HepG2 (cell line): ENCODE measurements around the gene STK32A. TPM values are rescaled to one million over a fixed set of nuclear protein-coding genes. Genes with fewer than 3 reads are reported as not detected.

Experiments used
- ATAC-seq: fragments of 200-7000 bp; cut with Tn5 transposase; 3 replicates; pipeline ENCODE4 v1.9.1; 2020; ENCODE audit warnings: mild to moderate bottlenecking, moderate library complexity
- Bru-seq: library from RNA; stranded (reverse); fragments of 400-500 nt; gene quantifications from one replicate; lab custom pipeline; 2021; lab: Mats Ljungman, UMichigan
- BruChase-seq, 2 experiments: library from RNA; stranded (reverse); fragments of 400-500 nt; gene quantifications; one replicate each; lab custom pipeline; 2021; lab: Mats Ljungman, UMichigan
- BruUV-seq: library from RNA; stranded (reverse); fragments of 400-500 nt; replicated peaks from 2 replicates; lab custom pipeline; 2021; lab: Mats Ljungman, UMichigan
- CTCF ChIA-PET: fragments of 300-600 bp; formaldehyde crosslinking; extraction: SDS; loops from one replicate; lab custom pipeline; 2021; ENCODE audit warnings: low total read pairs, inconsistent platforms, low intra/inter-chr PET ratio; lab: Yijun Ruan, JAX
- POLR2A ChIA-PET: fragments of 350-600 bp; sonication (Branson Sonifier 250); formaldehyde crosslinking; loops from one replicate; lab custom pipeline; 2020; ENCODE audit warnings: antibody characterized with exemption, inconsistent platforms; lab: Yijun Ruan, JAX
- DNase-seq: peaks from one replicate; pipeline ENCODE4 v3.0.0-alpha.2; 2015; ENCODE audit warnings: low spot score
- FAIRE-seq: peaks from 3 replicates; lab custom pipeline; 2011; peaks lifted over from hg19 to GRCh38; lab: Jason Lieb, UNC
- H2AFZ ChIP-seq: one replicate; pipeline ENCODE4 v1.6.1; 2011; ENCODE audit warnings: low read length, inconsistent platforms
- H3K27ac ChIP-seq: fragments of 300-600 bp; 3 replicates; pipeline ENCODE4 v1.8.0; 2011; ENCODE audit warnings: mixed run types, mild to moderate bottlenecking, mixed read lengths, low read length, inconsistent platforms; ENCODE audit not compliant: insufficient read depth; ENCODE audit errors: extremely low read length
- H3K27me3 ChIP-seq, 2 experiments: fragments of 200-600 bp in 1 of 2; 2 replicates in 1 of 2; 3 replicates in 1 of 2; pipeline versions ENCODE4 v1.6.0 to v1.8.0; 2011; ENCODE audit warnings: low read length in 2 of 2, mild to moderate bottlenecking in 2 of 2, moderate library complexity in 2 of 2, inconsistent platforms in 1 of 2; ENCODE audit not compliant: insufficient read depth in 2 of 2, control insufficient read depth in 1 of 2
- H3K36me3 ChIP-seq, 2 experiments: fragments of 200-600 bp in 1 of 2; replicated peaks in 1 of 2; 2 replicates in 1 of 2; 3 replicates in 1 of 2; pipeline versions ENCODE4 v1.5.1 to v1.8.0; 2011; ENCODE audit warnings: low read length in 2 of 2, inconsistent platforms in 1 of 2; ENCODE audit not compliant: insufficient read depth in 2 of 2, control insufficient read depth in 1 of 2
- H3K4me1 ChIP-seq: 2 replicates; pipeline ENCODE4 v1.5.1; 2012; ENCODE audit warnings: low read length, inconsistent platforms; ENCODE audit not compliant: insufficient read depth
- H3K4me2 ChIP-seq: 2 replicates; pipeline ENCODE4 v1.6.0; 2011; ENCODE audit warnings: low read depth, low read length, inconsistent platforms
- H3K4me3 ChIP-seq, 3 experiments: fragments of 200-600 bp in 1 of 3; sonication (generic), shearing (Covaris generic) in 1 of 3; replicated peaks in 1 of 3; 2 replicates each; pipeline ENCODE4 v1.5.1; 2011 to 2016; ENCODE audit warnings: low read length in 3 of 3, inconsistent platforms in 2 of 3, low read depth in 2 of 3, mild to moderate bottlenecking in 2 of 3, control low read depth in 1 of 3, mixed read lengths in 1 of 3; ENCODE audit not compliant: insufficient read depth in 1 of 3
- H3K79me2 ChIP-seq: one replicate; pipeline ENCODE4 v1.6.1; 2011; ENCODE audit warnings: low read length, inconsistent platforms; ENCODE audit not compliant: insufficient read depth
- H3K9ac ChIP-seq: 2 replicates; pipeline ENCODE4 v1.6.0; 2011; ENCODE audit warnings: mild to moderate bottlenecking, low read depth, low read length, inconsistent platforms; ENCODE audit not compliant: insufficient read depth
- H3K9me3 ChIP-seq: 2 replicates; pipeline ENCODE4 v1.5.1; 2012; ENCODE audit warnings: mild to moderate bottlenecking, low read length
- H4K20me1 ChIP-seq: 2 replicates; pipeline ENCODE4 v1.6.0; 2011; ENCODE audit warnings: inconsistent platforms, mild to moderate bottlenecking, low read length, moderate library complexity; ENCODE audit not compliant: insufficient read depth
- ATF4 ChIP-seq, 2 experiments: fragments of 450-650 bp in 1 of 2; sonication (generic) in 1 of 2; formaldehyde crosslinking; IDR thresholded peaks; 2 replicates each; pipeline versions ENCODE4 v1.5.0 to v1.8.0; 2020 to 2022; ENCODE audit warnings: mild to moderate bottlenecking in 1 of 2, missing genetic modification reagents in 1 of 2
- IKZF4 ChIP-seq: sonication (generic); formaldehyde crosslinking; IDR thresholded peaks from 2 replicates; pipeline ENCODE4 v1.5.1; 2020; ENCODE audit warnings: borderline replicate concordance, mild to moderate bottlenecking, low read depth, missing genetic modification reagents; ENCODE audit errors: not compliant biosample characterization
- PHF21A ChIP-seq: sonication (generic); formaldehyde crosslinking; IDR thresholded peaks from 2 replicates; pipeline ENCODE4 v1.5.0; 2020; ENCODE audit warnings: mild to moderate bottlenecking, missing genetic modification reagents
- TAF1 ChIP-seq: sonication (generic); formaldehyde crosslinking; IDR thresholded peaks from 2 replicates; pipeline ENCODE4 v1.4.0; 2020; ENCODE audit warnings: missing genetic modification reagents
- ZBTB33 ChIP-seq: sonication (generic); formaldehyde crosslinking; IDR thresholded peaks from 2 replicates; pipeline ENCODE4 v1.4.0; 2020; ENCODE audit warnings: missing genetic modification reagents
- ZNF121 ChIP-seq: sonication (generic); formaldehyde crosslinking; IDR thresholded peaks from 2 replicates; pipeline ENCODE4 v1.5.0; 2020; ENCODE audit warnings: mild to moderate bottlenecking, missing genetic modification reagents
- ZNF337 ChIP-seq: sonication (generic); formaldehyde crosslinking; IDR thresholded peaks from 2 replicates; pipeline ENCODE4 v1.5.1; 2020; ENCODE audit warnings: missing genetic modification reagents, low read depth, mild to moderate bottlenecking, borderline replicate concordance
- ZNF367 ChIP-seq: sonication (generic); formaldehyde crosslinking; IDR thresholded peaks from 2 replicates; pipeline ENCODE4 v1.4.0; 2020; ENCODE audit warnings: missing genetic modification reagents, borderline replicate concordance
- ZNF451 ChIP-seq: sonication (generic); formaldehyde crosslinking; IDR thresholded peaks from 2 replicates; pipeline ENCODE4 v1.5.0; 2020; ENCODE audit warnings: mild to moderate bottlenecking, missing genetic modification reagents
- ZNF530 ChIP-seq: sonication (generic); formaldehyde crosslinking; IDR thresholded peaks from 2 replicates; pipeline ENCODE4 v1.5.0; 2020; ENCODE audit warnings: low read depth, mild to moderate bottlenecking, missing genetic modification reagents
- ZNF724P ChIP-seq: sonication (generic); formaldehyde crosslinking; IDR thresholded peaks from 2 replicates; pipeline ENCODE4 v1.8.0; 2022; ENCODE audit warnings: missing genetic modification reagents, borderline replicate concordance
- ZNF841 ChIP-seq: sonication (generic); formaldehyde crosslinking; IDR thresholded peaks from 2 replicates; pipeline ENCODE4 v1.8.1; 2023; ENCODE audit warnings: missing genetic modification reagents, borderline replicate concordance
- ZSCAN30 ChIP-seq: sonication (generic); formaldehyde crosslinking; IDR thresholded peaks from 2 replicates; pipeline ENCODE4 v1.5.0; 2020; ENCODE audit warnings: mild to moderate bottlenecking, missing genetic modification reagents
- WGBS: methylation state at CpG from one replicate; pipeline ENCODE4 v1.1.6; 2017; ENCODE audit warnings: low lambda C conversion rate; 5-methylcytosine and 5-hydroxymethylcytosine counted together
- in situ Hi-C: cut with HindIII; loops from 2 replicates; pipeline ENCODE4 v1.10.0; 2017; ENCODE audit warnings: low pct_unique_long_range_greater_than_20kb; ENCODE audit not compliant: extremely low pct_ligation_motif_present
- intact Hi-C: fragments of 100-400 bp; cut with micrococcal nuclease; formaldehyde crosslinking; loops from one replicate; pipeline ENCODE4 v1.10.0; 2022; ENCODE audit not compliant: unreplicated experiment
- long read RNA-seq, 2 experiments: library from RNA in 1 of 2; library from polyadenylated mRNA in 1 of 2; stranded (forward) in 1 of 2; unstranded in 1 of 2; transcript quantifications; one replicate each; pipeline ENCODE4 v2.0.0, GENCODE V29; 2019 to 2022
- polyA minus RNA-seq, 3 experiments: library from RNA; depleted of rRNA, polyadenylated mRNA; stranded (reverse); fragments of >200 nt; gene quantifications; 2 replicates each; pipeline ENCODE4 v1.2.3, GENCODE V29; 2011; ENCODE audit warnings: low replicate concordance in 1 of 3
- polyA plus RNA-seq, 8 experiments: library from polyadenylated mRNA; depleted of rRNA in 3 of 8; stranded (reverse) in 7 of 8; unstranded in 1 of 8; fragments of >200 nt; fragmentation: Illumina TruSeq in 4 of 8; extraction: Trizol in 4 of 8; gene quantifications; 2 replicates each; pipeline versions ENCODE4 v1.2.1 to v1.2.3, GENCODE V29; 2011 to 2016; ENCODE audit warnings: low read depth in 4 of 8, missing spikeins in 1 of 8, mixed read lengths in 1 of 8; ENCODE audit not compliant: insufficient read depth in 1 of 8
- total RNA-seq, 5 experiments: library from RNA; depleted of rRNA; stranded (reverse); fragments of >200 nt; fragmentation: Illumina TruSeq; extraction: Trizol; gene quantifications; 2 replicates each; pipeline ENCODE4 v1.2.3, GENCODE V29; 2016; ENCODE audit warnings: low read depth in 1 of 5
- TF ChIP-seq, protein P1 (sequence below): sonication (generic); IDR thresholded peaks from 2 replicates; pipeline ENCODE4 v1.6.1; 2016; ENCODE audit warnings: low read depth, borderline replicate concordance

STK32A gene
- not detected in 2 replicates for total RNA-seq (2016; rRNA removed; fragmentation: Illumina TruSeq; extraction: Trizol)
- not detected in 2 replicates for total RNA-seq (2016; cell fraction: cytosol; rRNA removed; fragmentation: Illumina TruSeq; extraction: Trizol; ENCODE audit: low read depth)
- not detected in 2 replicates for total RNA-seq (2016; cell fraction: insoluble cytoplasmic fraction; rRNA removed; fragmentation: Illumina TruSeq; extraction: Trizol)
- not detected in 2 replicates for total RNA-seq (2016; cell fraction: membrane; rRNA removed; fragmentation: Illumina TruSeq; extraction: Trizol)
- not detected in 2 replicates for total RNA-seq (2016; cell fraction: nucleus; rRNA removed; fragmentation: Illumina TruSeq; extraction: Trizol)
- polyA plus RNA-seq (2011; rRNA removed): not detected in 2 replicates
- not detected in 2 replicates for polyA plus RNA-seq (2011; cell fraction: cytosol; rRNA removed)
- not detected in 2 replicates for polyA plus RNA-seq (2011; cell fraction: nucleus; rRNA removed)
- not detected in 2 replicates for polyA plus RNA-seq (2012)
- polyA plus RNA-seq (2016; cell fraction: cytosol; fragmentation: Illumina TruSeq; extraction: Trizol; ENCODE audit: low read depth): not detected in 2 replicates
- not detected in 2 replicates for polyA plus RNA-seq (2016; cell fraction: insoluble cytoplasmic fraction; fragmentation: Illumina TruSeq; extraction: Trizol; ENCODE audit: low read depth)
- not detected in 2 replicates for polyA plus RNA-seq (2016; cell fraction: membrane; fragmentation: Illumina TruSeq; extraction: Trizol; ENCODE audit: low read depth)
- not detected in 2 replicates for polyA plus RNA-seq (2016; cell fraction: nucleus; fragmentation: Illumina TruSeq; extraction: Trizol; ENCODE audit: insufficient read depth, low read depth)
- polyA minus RNA-seq (2011; rRNA and poly(A)+ RNA removed; ENCODE audit: low replicate concordance): 2.7 TPM in 1 of 2 replicates, not detected in the other
- not detected in 2 replicates for polyA minus RNA-seq (2011; cell fraction: cytosol; rRNA and poly(A)+ RNA removed)
- polyA minus RNA-seq (2011; cell fraction: nucleus; rRNA and poly(A)+ RNA removed): not detected in 2 replicates
- Bru-seq, nascent RNA: not detected
- not detected for BruChase-seq, experiment 1, labeled RNA remaining after a 6-hour chase
- not detected for BruChase-seq, experiment 2, labeled RNA remaining after a 2-hour chase
- long read RNA-seq, experiment 1: 0 reads
- long read RNA-seq, experiment 2: 0 reads

DNA sequence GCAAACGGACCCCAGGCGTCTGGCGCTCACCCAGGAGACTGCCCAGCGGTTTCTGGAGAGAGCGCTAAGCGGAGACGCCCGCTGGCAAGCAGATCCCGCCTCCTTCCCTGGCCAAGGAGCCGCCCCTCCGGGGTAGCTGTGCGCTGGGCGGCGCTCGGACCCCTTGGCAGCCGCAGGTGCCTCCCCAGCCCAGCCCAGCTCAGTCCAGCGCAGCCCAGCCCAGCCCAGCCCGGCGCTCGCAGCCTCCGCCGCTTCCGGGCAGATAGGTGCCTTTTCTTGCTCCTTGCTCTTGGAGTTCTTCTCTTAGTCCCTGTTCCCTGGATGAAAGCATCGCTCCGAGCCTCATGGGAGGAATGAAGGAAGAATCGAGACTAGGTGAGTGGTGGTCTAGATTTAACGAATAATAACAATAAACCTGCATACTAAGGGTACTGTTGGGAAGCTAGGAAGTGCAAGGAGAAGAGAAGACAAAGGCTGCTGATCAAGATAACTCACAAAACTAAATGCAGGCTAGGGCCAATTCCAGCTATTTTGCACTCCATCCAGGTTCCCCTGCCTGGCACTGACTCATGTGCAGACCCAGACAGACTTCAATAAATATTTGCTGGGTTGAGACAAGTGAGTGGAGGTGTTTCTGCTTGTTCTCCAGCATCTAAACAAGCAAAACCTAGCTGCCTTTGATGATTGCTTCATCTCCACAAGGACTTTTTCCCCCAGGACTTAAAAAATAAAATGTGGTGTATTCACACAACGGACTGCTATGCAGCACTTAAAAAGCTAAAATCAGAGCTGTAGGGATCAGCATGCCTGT is at the start of gene STK32A:
TSS of gene STK32A (plus strand) at position 202 of the 811 bp plus-strand sequence. CDS start 4,609 bp downstream, outside the sequence.
- H3K27ac ChIP-seq: no peak within 1 kb of the TSS
- DNase-seq (no peak), FAIRE-seq (no peak), ATAC-seq (peak; percentile 73)
- H3K36me3 ChIP-seq: no peaks in the 10 kb centered on the region
- intact Hi-C loops (no loop called here), in situ Hi-C loops (no loop called here)
- no peak within 1 kb of the TSS; a peak in 1 of 6 replicates for H3K4me3 ChIP-seq
- peak within 1 kb of the TSS; percentile 33; the same call in 1 of the 2 replicates for H3K4me2 ChIP-seq
- 11% methylated on average over 10 of the region's 28 CpGs for WGBS
- no peak within 1 kb of the TSS for H2AFZ ChIP-seq
- H3K4me1 ChIP-seq: no peaks in the 10 kb centered on the region
- BruUV-seq: no TSS peak
- POLR2A ChIA-PET: no interaction called here
- no peaks in the 10 kb centered on the region for H3K9me3 ChIP-seq
- H3K79me2 ChIP-seq: no peaks in the 10 kb centered on the region
- no peak within 1 kb of the TSS for H3K9ac ChIP-seq
- CTCF ChIA-PET: no interaction called here
- H4K20me1 ChIP-seq: no peaks in the 10 kb centered on the region
- peaks cover 3 to 20% of the 10 kb centered on the region in 2 experiments; a peak in 3 of 5 replicates for H3K27me3 ChIP-seq
- TF ChIP-seq ZNF367 (CRISPR knock-in tag): no peak
- TF ChIP-seq ATF4 (CRISPR knock-in tag; IDR thresholded peaks at IDR 0.05): no peak
- no peak for TF ChIP-seq ZNF530 (CRISPR knock-in tag)
- no peak for TF ChIP-seq ZNF841 (CRISPR knock-in tag)
- TF ChIP-seq ZNF337: no peak
- TF ChIP-seq ZNF451 (CRISPR knock-in tag): no peak
- no peak for TF ChIP-seq IKZF4
- TF ChIP-seq ZBTB33 (CRISPR knock-in tag): no peak
- TF ChIP-seq ZSCAN30 (CRISPR knock-in tag): no peak
- no peak for TF ChIP-seq PHF21A (CRISPR knock-in tag)
- TF ChIP-seq, protein P1, sequence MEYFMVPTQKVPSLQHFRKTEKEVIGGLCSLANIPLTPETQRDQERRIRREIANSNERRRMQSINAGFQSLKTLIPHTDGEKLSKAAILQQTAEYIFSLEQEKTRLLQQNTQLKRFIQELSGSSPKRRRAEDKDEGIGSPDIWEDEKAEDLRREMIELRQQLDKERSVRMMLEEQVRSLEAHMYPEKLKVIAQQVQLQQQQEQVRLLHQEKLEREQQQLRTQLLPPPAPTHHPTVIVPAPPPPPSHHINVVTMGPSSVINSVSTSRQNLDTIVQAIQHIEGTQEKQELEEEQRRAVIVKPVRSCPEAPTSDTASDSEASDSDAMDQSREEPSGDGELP: no peak
- no peak for TF ChIP-seq ZNF724P (CRISPR knock-in tag)
- no peak for TF ChIP-seq TAF1 (CRISPR knock-in tag)
- TF ChIP-seq ZNF121 (CRISPR knock-in tag): no peak
